ENCODE measurements around the gene GPATCH2L. TPM values are rescaled to one million over a fixed set of nuclear protein-coding genes. Genes with fewer than 3 reads are reported as not detected.

GPATCH2L gene
- total RNA-seq, 2 donors from 2014 or later, result 23.4 to 61.7 TPM

- intact Hi-C loops (cut with DNase I), result no loop called here
- Histone ChIP-seq H3K4me3 (no peak overlapping the region), H3K36me3 (replicated peaks in 1 of 2; ENCODE audit: insufficient read depth in 1 of 2, low read depth in 2 of 2) (no peaks in the 10 kb centered on the region), H3K4me1 (no peaks in the 10 kb centered on the region), H3K27me3 (no peaks in the 10 kb centered on the region), H3K27ac (no peak overlapping the region), H3K9me3 (no peaks in the 10 kb centered on the region)
- DNase-seq (no peak), ATAC-seq (no peak)
- TF ChIP-seq POLR2A (IDR thresholded peaks at IDR 0.05) (no peak), CTCF (IDR thresholded peaks at IDR 0.05) (no peak)
- WGBS, 2 donors, result 44 to 62% methylated on average over 10 of the region's 10 CpGs
Observed at GRCh38 chr14:76228138-76228537, 76.4 kb downstream of the GPATCH2L start.

GRCh38 chr14:76232800-76233199 is 81.1 kb downstream of the GPATCH2L start:
- ATAC-seq (no peak), DNase-seq (no peak)
- no peaks in the 10 kb centered on the region for H3K9me3 ChIP-seq
- H3K4me1 ChIP-seq, result no peaks in the 10 kb centered on the region
- H3K27me3 ChIP-seq, result no peaks in the 10 kb centered on the region
- H3K4me3 ChIP-seq, result no peak overlapping the region
- no peak for TF ChIP-seq POLR2A (IDR thresholded peaks at IDR 0.05)
- no peak for TF ChIP-seq CTCF (IDR thresholded peaks at IDR 0.05)
- 91 to 94% methylated on average over 4 of the region's 4 CpGs for WGBS, 2 donors
- intact Hi-C loops (cut with DNase I), result no loop called here
- no peak overlapping the region for H3K27ac ChIP-seq
- H3K36me3 ChIP-seq (replicated peaks in 1 of 2; ENCODE audit: insufficient read depth in 1 of 2, low read depth in 2 of 2), result no peaks in the 10 kb centered on the region

GRCh38 chr14:76235628-76236027 is 83.9 kb downstream of the GPATCH2L start:
- Histone ChIP-seq H3K36me3 (replicated peaks in 1 of 2; ENCODE audit: insufficient read depth in 1 of 2, low read depth in 2 of 2) (no peaks in the 10 kb centered on the region), H3K27ac (no peak overlapping the region), H3K9me3 (no peaks in the 10 kb centered on the region), H3K4me3 (no peak overlapping the region), H3K4me1 (no peaks in the 10 kb centered on the region), H3K27me3 (no peaks in the 10 kb centered on the region)
- ATAC-seq (no peak), DNase-seq (no peak)
- intact Hi-C loops (cut with DNase I), result no loop called here
- no peak for TF ChIP-seq POLR2A (IDR thresholded peaks at IDR 0.05)
- TF ChIP-seq CTCF (IDR thresholded peaks at IDR 0.05), result no peak
- WGBS, 2 donors, result 85 to 89% methylated on average over 2 of the region's 2 CpGs

- TF ChIP-seq POLR2A (IDR thresholded peaks at IDR 0.05), result no peak
- TF ChIP-seq CTCF (IDR thresholded peaks at IDR 0.05), result no peak
- intact Hi-C loops (cut with DNase I), result no loop called here
- WGBS, 2 donors, result 83 to 89% methylated on average over 12 to 13 of the region's 13 CpGs
- H3K4me1 ChIP-seq, result no peaks in the 10 kb centered on the region
- no peak overlapping the region for H3K4me3 ChIP-seq
- H3K27ac ChIP-seq, result no peak overlapping the region
- peaks cover 0 to 5% (median 0%) of the 10 kb centered on the region in 3 donors for H3K9me3 ChIP-seq
- ATAC-seq (no peak), DNase-seq (no peak)
- no peaks in the 10 kb centered on the region for H3K36me3 ChIP-seq (replicated peaks in 1 of 2; ENCODE audit: insufficient read depth in 1 of 2, low read depth in 2 of 2)
- no peaks in the 10 kb centered on the region for H3K27me3 ChIP-seq
Observed at GRCh38 chr14:76236172-76237130, 84.7 kb downstream of the GPATCH2L start.

Measured in body of pancreas (tissue), 4 donors.